NB4 (cell line): ENCODE data around the gene HLA-B.
A peak's percentile ranks its signal among the peaks of the same experiment; 100 is the strongest.

ENCODE experiments used
- POLR2A ChIP-seq: IDR thresholded peaks from 2 replicates; pipeline ENCODE4 v1.6.1; 2011; ENCODE audit warnings: mild to moderate bottlenecking; ENCODE audit not compliant: insufficient read length; ENCODE audit errors: extremely low read depth
- TF ChIP-seq, protein P1 (sequence below): IDR thresholded peaks from one replicate; pipeline ENCODE4 v1.5.1; 2012; ENCODE audit warnings: low read depth, low read length

DNA sequence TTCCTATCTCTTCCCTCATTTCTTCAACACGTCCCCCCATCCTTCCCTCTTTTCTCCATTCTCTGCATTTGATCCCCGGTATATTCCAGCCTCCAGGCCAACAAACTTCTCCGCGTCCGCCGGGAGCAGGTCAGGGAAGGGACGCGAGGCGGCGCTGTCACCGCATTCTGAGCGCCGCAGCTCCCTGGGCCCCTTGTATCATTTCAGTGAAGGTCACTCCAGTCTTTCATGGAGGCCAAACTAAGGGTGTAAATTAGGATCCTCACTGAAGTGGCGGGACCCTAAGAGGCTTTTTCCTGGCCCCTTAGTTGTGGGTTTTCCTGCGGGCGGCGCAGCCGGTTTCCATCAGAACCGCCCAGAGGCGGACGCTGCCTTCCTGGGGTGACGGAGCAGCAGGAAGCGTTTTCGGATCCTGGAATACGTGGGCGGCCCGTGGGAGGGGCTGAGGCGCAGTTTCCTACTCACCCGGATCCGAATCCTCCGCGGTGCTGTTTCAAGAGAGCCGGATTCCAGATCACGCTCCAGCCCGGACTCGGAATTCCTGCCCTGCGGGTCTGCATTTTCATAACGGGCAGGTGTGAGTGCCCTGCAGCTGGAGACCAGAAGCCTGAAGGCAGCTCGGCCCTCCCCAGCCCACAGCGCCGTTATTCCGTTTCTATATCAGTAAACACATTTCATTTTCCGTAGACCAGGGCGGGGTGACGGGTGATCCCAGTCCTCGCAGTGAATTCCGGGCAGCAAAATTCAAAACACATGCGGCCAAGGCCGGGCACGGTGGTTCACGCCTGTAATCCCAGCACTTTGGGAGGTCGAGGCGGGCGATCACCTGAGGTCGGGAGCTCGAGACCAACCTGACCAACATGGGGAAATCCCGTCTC lies 42.8 kb upstream of the HLA-B start:
- TF ChIP-seq, protein P1, sequence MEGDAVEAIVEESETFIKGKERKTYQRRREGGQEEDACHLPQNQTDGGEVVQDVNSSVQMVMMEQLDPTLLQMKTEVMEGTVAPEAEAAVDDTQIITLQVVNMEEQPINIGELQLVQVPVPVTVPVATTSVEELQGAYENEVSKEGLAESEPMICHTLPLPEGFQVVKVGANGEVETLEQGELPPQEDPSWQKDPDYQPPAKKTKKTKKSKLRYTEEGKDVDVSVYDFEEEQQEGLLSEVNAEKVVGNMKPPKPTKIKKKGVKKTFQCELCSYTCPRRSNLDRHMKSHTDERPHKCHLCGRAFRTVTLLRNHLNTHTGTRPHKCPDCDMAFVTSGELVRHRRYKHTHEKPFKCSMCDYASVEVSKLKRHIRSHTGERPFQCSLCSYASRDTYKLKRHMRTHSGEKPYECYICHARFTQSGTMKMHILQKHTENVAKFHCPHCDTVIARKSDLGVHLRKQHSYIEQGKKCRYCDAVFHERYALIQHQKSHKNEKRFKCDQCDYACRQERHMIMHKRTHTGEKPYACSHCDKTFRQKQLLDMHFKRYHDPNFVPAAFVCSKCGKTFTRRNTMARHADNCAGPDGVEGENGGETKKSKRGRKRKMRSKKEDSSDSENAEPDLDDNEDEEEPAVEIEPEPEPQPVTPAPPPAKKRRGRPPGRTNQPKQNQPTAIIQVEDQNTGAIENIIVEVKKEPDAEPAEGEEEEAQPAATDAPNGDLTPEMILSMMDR, result peak; percentile 95
- TF ChIP-seq POLR2A, result peak; percentile 18
